ENCODE data around the gene NEGR1. TPM values are rescaled to one million over a fixed set of nuclear protein-coding genes. Genes with fewer than 3 reads are reported as not detected.

The NEGR1 gene
- polyA plus RNA-seq, 1 donor from 2014 or later, result 47.4 TPM

DNA sequence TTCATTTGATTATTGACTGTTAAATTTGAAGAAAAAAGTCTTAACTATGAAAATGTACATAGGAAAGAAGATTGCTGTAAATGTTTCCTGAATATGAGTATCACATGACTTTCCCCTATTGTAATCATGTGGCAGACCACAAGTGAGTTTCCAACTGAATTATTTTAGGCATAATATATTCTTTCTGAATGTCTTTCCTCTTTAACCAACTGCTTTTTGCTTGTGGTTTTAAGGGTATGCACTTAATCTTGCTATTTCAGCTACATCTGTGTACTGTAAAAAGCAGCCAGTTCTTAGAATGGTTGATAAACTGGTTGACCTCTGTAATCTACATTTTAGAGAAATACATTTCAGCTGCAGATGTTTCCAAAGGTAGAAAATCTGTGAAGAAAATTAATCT, 400.7 kb downstream of the NEGR1 start:
- H3F3A ChIP-seq (ENCODE audit: insufficient read depth, low read length, poor library complexity, severe bottlenecking), result peaks cover 3% of the 10 kb centered on the region
- no peak overlapping the region for H2AFZ ChIP-seq (ENCODE audit: low read depth, low read length)
- no peak overlapping the region for H3K4me3 ChIP-seq (ENCODE audit: low read length)
- no peaks in the 10 kb centered on the region for H4K20me1 ChIP-seq (ENCODE audit: insufficient read depth)
- H3K9me2 ChIP-seq (ENCODE audit: insufficient read depth, low read length), result no peaks in the 10 kb centered on the region
- H3K9me3 ChIP-seq (ENCODE audit: low read length), result no peaks in the 10 kb centered on the region
- H3K27ac ChIP-seq (ENCODE audit: low read length), result no peak overlapping the region
- no peaks in the 10 kb centered on the region for H3K27me3 ChIP-seq (ENCODE audit: insufficient read depth, low read depth, low read length)
- H3K79me2 ChIP-seq (replicated peaks; ENCODE audit: insufficient read depth, low read length), result no peaks in the 10 kb centered on the region
- TF ChIP-seq EZH2 (IDR thresholded peaks at IDR 0.05; ENCODE audit: borderline replicate concordance, insufficient read depth, low read length, poor library complexity, severe bottlenecking) (no peak), POLR2AphosphoS5 (IDR thresholded peaks at IDR 0.05) (no peak), RAD21 (conservative IDR thresholded peaks at IDR 0.05) (no peak), EP300 (conservative IDR thresholded peaks at IDR 0.05; ENCODE audit: poor library complexity, severe bottlenecking) (no peak), MXI1 (conservative IDR thresholded peaks at IDR 0.05; ENCODE audit: poor library complexity, severe bottlenecking) (no peak), TAF1 (IDR thresholded peaks at IDR 0.05; ENCODE audit: low read depth) (no peak), SMC3 (conservative IDR thresholded peaks at IDR 0.05; ENCODE audit: poor library complexity) (no peak)
- TF ChIP-seq, protein P1, sequence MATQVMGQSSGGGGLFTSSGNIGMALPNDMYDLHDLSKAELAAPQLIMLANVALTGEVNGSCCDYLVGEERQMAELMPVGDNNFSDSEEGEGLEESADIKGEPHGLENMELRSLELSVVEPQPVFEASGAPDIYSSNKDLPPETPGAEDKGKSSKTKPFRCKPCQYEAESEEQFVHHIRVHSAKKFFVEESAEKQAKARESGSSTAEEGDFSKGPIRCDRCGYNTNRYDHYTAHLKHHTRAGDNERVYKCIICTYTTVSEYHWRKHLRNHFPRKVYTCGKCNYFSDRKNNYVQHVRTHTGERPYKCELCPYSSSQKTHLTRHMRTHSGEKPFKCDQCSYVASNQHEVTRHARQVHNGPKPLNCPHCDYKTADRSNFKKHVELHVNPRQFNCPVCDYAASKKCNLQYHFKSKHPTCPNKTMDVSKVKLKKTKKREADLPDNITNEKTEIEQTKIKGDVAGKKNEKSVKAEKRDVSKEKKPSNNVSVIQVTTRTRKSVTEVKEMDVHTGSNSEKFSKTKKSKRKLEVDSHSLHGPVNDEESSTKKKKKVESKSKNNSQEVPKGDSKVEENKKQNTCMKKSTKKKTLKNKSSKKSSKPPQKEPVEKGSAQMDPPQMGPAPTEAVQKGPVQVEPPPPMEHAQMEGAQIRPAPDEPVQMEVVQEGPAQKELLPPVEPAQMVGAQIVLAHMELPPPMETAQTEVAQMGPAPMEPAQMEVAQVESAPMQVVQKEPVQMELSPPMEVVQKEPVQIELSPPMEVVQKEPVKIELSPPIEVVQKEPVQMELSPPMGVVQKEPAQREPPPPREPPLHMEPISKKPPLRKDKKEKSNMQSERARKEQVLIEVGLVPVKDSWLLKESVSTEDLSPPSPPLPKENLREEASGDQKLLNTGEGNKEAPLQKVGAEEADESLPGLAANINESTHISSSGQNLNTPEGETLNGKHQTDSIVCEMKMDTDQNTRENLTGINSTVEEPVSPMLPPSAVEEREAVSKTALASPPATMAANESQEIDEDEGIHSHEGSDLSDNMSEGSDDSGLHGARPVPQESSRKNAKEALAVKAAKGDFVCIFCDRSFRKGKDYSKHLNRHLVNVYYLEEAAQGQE (IDR thresholded peaks at IDR 0.05; ENCODE audit: borderline replicate concordance), result no peak
- TF ChIP-seq, protein P2, sequence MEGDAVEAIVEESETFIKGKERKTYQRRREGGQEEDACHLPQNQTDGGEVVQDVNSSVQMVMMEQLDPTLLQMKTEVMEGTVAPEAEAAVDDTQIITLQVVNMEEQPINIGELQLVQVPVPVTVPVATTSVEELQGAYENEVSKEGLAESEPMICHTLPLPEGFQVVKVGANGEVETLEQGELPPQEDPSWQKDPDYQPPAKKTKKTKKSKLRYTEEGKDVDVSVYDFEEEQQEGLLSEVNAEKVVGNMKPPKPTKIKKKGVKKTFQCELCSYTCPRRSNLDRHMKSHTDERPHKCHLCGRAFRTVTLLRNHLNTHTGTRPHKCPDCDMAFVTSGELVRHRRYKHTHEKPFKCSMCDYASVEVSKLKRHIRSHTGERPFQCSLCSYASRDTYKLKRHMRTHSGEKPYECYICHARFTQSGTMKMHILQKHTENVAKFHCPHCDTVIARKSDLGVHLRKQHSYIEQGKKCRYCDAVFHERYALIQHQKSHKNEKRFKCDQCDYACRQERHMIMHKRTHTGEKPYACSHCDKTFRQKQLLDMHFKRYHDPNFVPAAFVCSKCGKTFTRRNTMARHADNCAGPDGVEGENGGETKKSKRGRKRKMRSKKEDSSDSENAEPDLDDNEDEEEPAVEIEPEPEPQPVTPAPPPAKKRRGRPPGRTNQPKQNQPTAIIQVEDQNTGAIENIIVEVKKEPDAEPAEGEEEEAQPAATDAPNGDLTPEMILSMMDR (IDR thresholded peaks at IDR 0.05; ENCODE audit: poor library complexity, severe bottlenecking), result no peak
- no peak overlapping the region for H3K9ac ChIP-seq (ENCODE audit: low read length)
- H3K4me2 ChIP-seq (ENCODE audit: low read length), result no peak overlapping the region
- H3K36me3 ChIP-seq (ENCODE audit: insufficient read depth, low read length), result no peaks in the 10 kb centered on the region

DNA sequence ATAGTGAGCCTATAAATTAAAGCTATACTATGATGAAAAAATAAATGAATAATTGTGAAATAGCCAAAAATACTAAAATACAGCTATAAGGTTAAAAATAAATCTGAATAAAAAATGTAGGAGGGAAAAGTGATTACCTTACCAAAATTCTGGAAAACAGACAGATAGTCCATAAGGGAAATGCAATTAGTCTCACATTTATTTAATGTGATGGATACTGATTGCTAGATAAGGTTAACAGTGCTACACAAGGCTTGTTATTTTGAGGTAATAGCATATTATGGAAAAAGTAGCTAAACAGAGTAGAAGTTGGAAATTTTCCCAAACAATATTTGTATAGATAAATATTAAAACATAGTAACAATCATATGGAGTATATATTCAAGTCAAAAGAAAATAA, 413.0 kb downstream of the NEGR1 start:
- H3K4me3 ChIP-seq (ENCODE audit: low read length), result no peak overlapping the region
- no peaks in the 10 kb centered on the region for H4K20me1 ChIP-seq (ENCODE audit: insufficient read depth)
- no peaks in the 10 kb centered on the region for H3F3A ChIP-seq (ENCODE audit: insufficient read depth, low read length, poor library complexity, severe bottlenecking)
- no peak overlapping the region for H3K9ac ChIP-seq (ENCODE audit: low read length)
- H3K36me3 ChIP-seq (ENCODE audit: insufficient read depth, low read length), result no peaks in the 10 kb centered on the region
- TF ChIP-seq, protein P2 (IDR thresholded peaks at IDR 0.05; ENCODE audit: poor library complexity, severe bottlenecking), result no peak
- TF ChIP-seq EP300 (conservative IDR thresholded peaks at IDR 0.05; ENCODE audit: poor library complexity, severe bottlenecking), result no peak
- TF ChIP-seq, protein P1 (IDR thresholded peaks at IDR 0.05; ENCODE audit: borderline replicate concordance), result no peak
- no peak for TF ChIP-seq SMC3 (conservative IDR thresholded peaks at IDR 0.05; ENCODE audit: poor library complexity)
- no peak for TF ChIP-seq TAF1 (IDR thresholded peaks at IDR 0.05; ENCODE audit: low read depth)
- TF ChIP-seq RAD21 (conservative IDR thresholded peaks at IDR 0.05), result no peak
- no peak for TF ChIP-seq MXI1 (conservative IDR thresholded peaks at IDR 0.05; ENCODE audit: poor library complexity, severe bottlenecking)
- TF ChIP-seq EZH2 (IDR thresholded peaks at IDR 0.05; ENCODE audit: borderline replicate concordance, insufficient read depth, low read length, poor library complexity, severe bottlenecking), result no peak
- TF ChIP-seq POLR2AphosphoS5 (IDR thresholded peaks at IDR 0.05), result no peak
- no peaks in the 10 kb centered on the region for H3K9me3 ChIP-seq (ENCODE audit: low read length)
- no peak overlapping the region for H3K4me2 ChIP-seq (ENCODE audit: low read length)
- no peaks in the 10 kb centered on the region for H3K9me2 ChIP-seq (ENCODE audit: insufficient read depth, low read length)
- H3K27me3 ChIP-seq (ENCODE audit: insufficient read depth, low read depth, low read length), result no peaks in the 10 kb centered on the region
- no peak overlapping the region for H3K27ac ChIP-seq (ENCODE audit: low read length)
- no peaks in the 10 kb centered on the region for H3K79me2 ChIP-seq (replicated peaks; ENCODE audit: insufficient read depth, low read length)
- H2AFZ ChIP-seq (ENCODE audit: low read depth, low read length), result no peak overlapping the region
